ENCODE measurements around the gene G6PC1.
"Not testable (repeated sequence)": the region's sequence is repeated elsewhere in the genome, so short reads cannot be mapped to it uniquely, and the experiment has no call there.

G6PC1 gene

GRCh38 chr17:42901535-42902229, 1.1 kb downstream of the G6PC1 start:
- no peak for DNase-seq

- DNase-seq, result no peak
Observed at GRCh38 chr17:42904110-42904469, 3.5 kb downstream of the G6PC1 start.

- DNase-seq, result no peak
Observed at GRCh38 chr17:42906772-42907446, 6.3 kb downstream of the G6PC1 start.

- no peak for DNase-seq
Observed at GRCh38 chr17:42908872-42909700, 8.5 kb downstream of the G6PC1 start.

- no peak for DNase-seq
Observed at GRCh38 chr17:42913522-42913921, 12.9 kb downstream of the G6PC1 start.

- DNase-seq, result no peak
Observed at GRCh38 chr17:42913981-42914617, 13.5 kb downstream of the G6PC1 start.

- not testable (repeated sequence) for DNase-seq
Observed at GRCh38 chr17:42915288-42915687, 14.7 kb downstream of the G6PC1 start.

- DNase-seq, result not testable (repeated sequence)
Observed at GRCh38 chr17:42916388-42917235, 16.0 kb downstream of the G6PC1 start.

- no peak for DNase-seq
Observed at GRCh38 chr17:42917236-42917603, 16.6 kb downstream of the G6PC1 start.

GRCh38 chr17:42918902-42919521, 18.4 kb downstream of the G6PC1 start:
- no peak for DNase-seq

- DNase-seq, result not testable (repeated sequence)
Observed at GRCh38 chr17:42919522-42920077, 19.0 kb downstream of the G6PC1 start.

GRCh38 chr17:42920106-42920900, 19.7 kb downstream of the G6PC1 start:
- DNase-seq, result no peak

- DNase-seq, result peak in 1 of 56 donors; percentile 4
Observed at GRCh38 chr17:42920922-42921321, 20.3 kb downstream of the G6PC1 start.

- no peak for DNase-seq
Observed at GRCh38 chr17:42922294-42922693, 21.7 kb downstream of the G6PC1 start.

- DNase-seq, result not testable (repeated sequence)
Observed at GRCh38 chr17:42923472-42923871, 22.9 kb downstream of the G6PC1 start.

- DNase-seq, result no peak
Observed at GRCh38 chr17:42924891-42925290, 24.3 kb downstream of the G6PC1 start.

GRCh38 chr17:42928714-42929496, 28.3 kb downstream of the G6PC1 start:
- DNase-seq, result peak in 3 of 56 donors; percentile 1 to 4 (median 3)

GRCh38 chr17:42929497-42929844, 28.9 kb downstream of the G6PC1 start:
- no peak for DNase-seq
